ENCODE measurements around the gene AEBP2. TPM values are rescaled to one million over a fixed set of nuclear protein-coding genes. Genes with fewer than 3 reads are reported as not detected.

Gene AEBP2
- total and polyA plus RNA-seq, 2 of the 8 experiments (the other 6 are each of a cell fraction or from before 2014, with no cell fraction given), result 13.6 to 61.4 TPM

DNA sequence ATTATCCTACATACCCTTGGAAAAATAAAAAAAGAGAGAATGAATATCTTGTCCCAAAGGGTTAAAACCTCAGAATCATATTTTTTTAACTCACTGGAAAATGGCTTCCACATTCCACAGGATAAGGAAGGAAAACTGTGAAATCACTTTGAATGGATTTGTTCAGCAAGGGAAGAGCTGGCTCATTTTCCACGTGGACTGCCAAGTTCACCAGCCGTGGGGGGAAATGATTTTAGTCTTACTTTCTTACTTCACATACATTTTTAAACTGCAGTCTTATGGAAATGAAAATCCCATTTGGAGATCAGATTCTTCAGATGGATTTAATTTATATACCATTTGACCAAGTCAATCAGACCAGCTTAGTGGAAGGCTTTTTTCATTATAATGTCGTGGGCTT is 29.9 kb upstream of the AEBP2 start (continued):
- TF ChIP-seq, protein P1, sequence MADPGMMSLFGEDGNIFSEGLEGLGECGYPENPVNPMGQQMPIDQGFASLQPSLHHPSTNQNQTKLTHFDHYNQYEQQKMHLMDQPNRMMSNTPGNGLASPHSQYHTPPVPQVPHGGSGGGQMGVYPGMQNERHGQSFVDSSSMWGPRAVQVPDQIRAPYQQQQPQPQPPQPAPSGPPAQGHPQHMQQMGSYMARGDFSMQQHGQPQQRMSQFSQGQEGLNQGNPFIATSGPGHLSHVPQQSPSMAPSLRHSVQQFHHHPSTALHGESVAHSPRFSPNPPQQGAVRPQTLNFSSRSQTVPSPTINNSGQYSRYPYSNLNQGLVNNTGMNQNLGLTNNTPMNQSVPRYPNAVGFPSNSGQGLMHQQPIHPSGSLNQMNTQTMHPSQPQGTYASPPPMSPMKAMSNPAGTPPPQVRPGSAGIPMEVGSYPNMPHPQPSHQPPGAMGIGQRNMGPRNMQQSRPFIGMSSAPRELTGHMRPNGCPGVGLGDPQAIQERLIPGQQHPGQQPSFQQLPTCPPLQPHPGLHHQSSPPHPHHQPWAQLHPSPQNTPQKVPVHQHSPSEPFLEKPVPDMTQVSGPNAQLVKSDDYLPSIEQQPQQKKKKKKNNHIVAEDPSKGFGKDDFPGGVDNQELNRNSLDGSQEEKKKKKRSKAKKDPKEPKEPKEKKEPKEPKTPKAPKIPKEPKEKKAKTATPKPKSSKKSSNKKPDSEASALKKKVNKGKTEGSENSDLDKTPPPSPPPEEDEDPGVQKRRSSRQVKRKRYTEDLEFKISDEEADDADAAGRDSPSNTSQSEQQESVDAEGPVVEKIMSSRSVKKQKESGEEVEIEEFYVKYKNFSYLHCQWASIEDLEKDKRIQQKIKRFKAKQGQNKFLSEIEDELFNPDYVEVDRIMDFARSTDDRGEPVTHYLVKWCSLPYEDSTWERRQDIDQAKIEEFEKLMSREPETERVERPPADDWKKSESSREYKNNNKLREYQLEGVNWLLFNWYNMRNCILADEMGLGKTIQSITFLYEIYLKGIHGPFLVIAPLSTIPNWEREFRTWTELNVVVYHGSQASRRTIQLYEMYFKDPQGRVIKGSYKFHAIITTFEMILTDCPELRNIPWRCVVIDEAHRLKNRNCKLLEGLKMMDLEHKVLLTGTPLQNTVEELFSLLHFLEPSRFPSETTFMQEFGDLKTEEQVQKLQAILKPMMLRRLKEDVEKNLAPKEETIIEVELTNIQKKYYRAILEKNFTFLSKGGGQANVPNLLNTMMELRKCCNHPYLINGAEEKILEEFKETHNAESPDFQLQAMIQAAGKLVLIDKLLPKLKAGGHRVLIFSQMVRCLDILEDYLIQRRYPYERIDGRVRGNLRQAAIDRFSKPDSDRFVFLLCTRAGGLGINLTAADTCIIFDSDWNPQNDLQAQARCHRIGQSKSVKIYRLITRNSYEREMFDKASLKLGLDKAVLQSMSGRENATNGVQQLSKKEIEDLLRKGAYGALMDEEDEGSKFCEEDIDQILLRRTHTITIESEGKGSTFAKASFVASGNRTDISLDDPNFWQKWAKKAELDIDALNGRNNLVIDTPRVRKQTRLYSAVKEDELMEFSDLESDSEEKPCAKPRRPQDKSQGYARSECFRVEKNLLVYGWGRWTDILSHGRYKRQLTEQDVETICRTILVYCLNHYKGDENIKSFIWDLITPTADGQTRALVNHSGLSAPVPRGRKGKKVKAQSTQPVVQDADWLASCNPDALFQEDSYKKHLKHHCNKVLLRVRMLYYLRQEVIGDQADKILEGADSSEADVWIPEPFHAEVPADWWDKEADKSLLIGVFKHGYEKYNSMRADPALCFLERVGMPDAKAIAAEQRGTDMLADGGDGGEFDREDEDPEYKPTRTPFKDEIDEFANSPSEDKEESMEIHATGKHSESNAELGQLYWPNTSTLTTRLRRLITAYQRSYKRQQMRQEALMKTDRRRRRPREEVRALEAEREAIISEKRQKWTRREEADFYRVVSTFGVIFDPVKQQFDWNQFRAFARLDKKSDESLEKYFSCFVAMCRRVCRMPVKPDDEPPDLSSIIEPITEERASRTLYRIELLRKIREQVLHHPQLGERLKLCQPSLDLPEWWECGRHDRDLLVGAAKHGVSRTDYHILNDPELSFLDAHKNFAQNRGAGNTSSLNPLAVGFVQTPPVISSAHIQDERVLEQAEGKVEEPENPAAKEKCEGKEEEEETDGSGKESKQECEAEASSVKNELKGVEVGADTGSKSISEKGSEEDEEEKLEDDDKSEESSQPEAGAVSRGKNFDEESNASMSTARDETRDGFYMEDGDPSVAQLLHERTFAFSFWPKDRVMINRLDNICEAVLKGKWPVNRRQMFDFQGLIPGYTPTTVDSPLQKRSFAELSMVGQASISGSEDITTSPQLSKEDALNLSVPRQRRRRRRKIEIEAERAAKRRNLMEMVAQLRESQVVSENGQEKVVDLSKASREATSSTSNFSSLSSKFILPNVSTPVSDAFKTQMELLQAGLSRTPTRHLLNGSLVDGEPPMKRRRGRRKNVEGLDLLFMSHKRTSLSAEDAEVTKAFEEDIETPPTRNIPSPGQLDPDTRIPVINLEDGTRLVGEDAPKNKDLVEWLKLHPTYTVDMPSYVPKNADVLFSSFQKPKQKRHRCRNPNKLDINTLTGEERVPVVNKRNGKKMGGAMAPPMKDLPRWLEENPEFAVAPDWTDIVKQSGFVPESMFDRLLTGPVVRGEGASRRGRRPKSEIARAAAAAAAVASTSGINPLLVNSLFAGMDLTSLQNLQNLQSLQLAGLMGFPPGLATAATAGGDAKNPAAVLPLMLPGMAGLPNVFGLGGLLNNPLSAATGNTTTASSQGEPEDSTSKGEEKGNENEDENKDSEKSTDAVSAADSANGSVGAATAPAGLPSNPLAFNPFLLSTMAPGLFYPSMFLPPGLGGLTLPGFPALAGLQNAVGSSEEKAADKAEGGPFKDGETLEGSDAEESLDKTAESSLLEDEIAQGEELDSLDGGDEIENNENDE (IDR thresholded peaks at IDR 0.05; ENCODE audit: insufficient replicate concordance, low read length), result no peak
- TF ChIP-seq POLR2A (IDR thresholded peaks at IDR 0.05; ENCODE audit: control extremely low read depth in 1 of 2, low read depth in 2 of 2, low read length in 2 of 2) (no peak), RXRA (IDR thresholded peaks at IDR 0.05; ENCODE audit: insufficient read depth, low read depth, low read length) (no peak), SRF (IDR thresholded peaks at IDR 0.05; ENCODE audit: low read depth, low read length) (no peak), KDM4A (IDR thresholded peaks at IDR 0.05; ENCODE audit: low read depth, low read length, severe bottlenecking) (no peak), CHD2 (IDR thresholded peaks at IDR 0.05; ENCODE audit: low read length) (no peak)

Measured in H1 (cell line).